ENCODE data around the gene CDC6.

The CDC6 gene

GRCh38 chr17:40310882-40311391, 23.3 kb downstream of the CDC6 start:
- Histone ChIP-seq H3K4me1 (ENCODE audit: control insufficient read depth, insufficient read depth, low read length, poor library complexity, severe bottlenecking) (peaks cover 73% of the 10 kb centered on the region), H3K9me3 (ENCODE audit: control insufficient read depth, low read length) (no peaks in the 10 kb centered on the region), H3K27ac (ENCODE audit: insufficient read depth, low read length, poor library complexity, severe bottlenecking) (no peak overlapping the region), H3K27me3 (replicated peaks; ENCODE audit: control insufficient read depth, insufficient read depth, low read length, poor library complexity, severe bottlenecking) (no peaks in the 10 kb centered on the region), H3K36me3 (ENCODE audit: control insufficient read depth, insufficient read depth, low read length) (no peaks in the 10 kb centered on the region), H3K4me3 (ENCODE audit: insufficient read depth, low read depth, low read length, poor library complexity, severe bottlenecking) (no peak overlapping the region)
- no peak for DNase-seq

- DNase-seq = no peak
- no peak overlapping the region for H3K27ac ChIP-seq (ENCODE audit: insufficient read depth, low read length, poor library complexity, severe bottlenecking)
- no peak overlapping the region for H3K4me3 ChIP-seq (ENCODE audit: insufficient read depth, low read depth, low read length, poor library complexity, severe bottlenecking)
- no peaks in the 10 kb centered on the region for H3K36me3 ChIP-seq (ENCODE audit: control insufficient read depth, insufficient read depth, low read length)
- H3K27me3 ChIP-seq (replicated peaks; ENCODE audit: control insufficient read depth, insufficient read depth, low read length, poor library complexity, severe bottlenecking) = no peaks in the 10 kb centered on the region
- peaks cover 74% of the 10 kb centered on the region for H3K4me1 ChIP-seq (ENCODE audit: control insufficient read depth, insufficient read depth, low read length, poor library complexity, severe bottlenecking)
- H3K9me3 ChIP-seq (ENCODE audit: control insufficient read depth, low read length) = no peaks in the 10 kb centered on the region
Measured at GRCh38 chr17:40311575-40311974, 23.9 kb downstream of the CDC6 start.

DNA sequence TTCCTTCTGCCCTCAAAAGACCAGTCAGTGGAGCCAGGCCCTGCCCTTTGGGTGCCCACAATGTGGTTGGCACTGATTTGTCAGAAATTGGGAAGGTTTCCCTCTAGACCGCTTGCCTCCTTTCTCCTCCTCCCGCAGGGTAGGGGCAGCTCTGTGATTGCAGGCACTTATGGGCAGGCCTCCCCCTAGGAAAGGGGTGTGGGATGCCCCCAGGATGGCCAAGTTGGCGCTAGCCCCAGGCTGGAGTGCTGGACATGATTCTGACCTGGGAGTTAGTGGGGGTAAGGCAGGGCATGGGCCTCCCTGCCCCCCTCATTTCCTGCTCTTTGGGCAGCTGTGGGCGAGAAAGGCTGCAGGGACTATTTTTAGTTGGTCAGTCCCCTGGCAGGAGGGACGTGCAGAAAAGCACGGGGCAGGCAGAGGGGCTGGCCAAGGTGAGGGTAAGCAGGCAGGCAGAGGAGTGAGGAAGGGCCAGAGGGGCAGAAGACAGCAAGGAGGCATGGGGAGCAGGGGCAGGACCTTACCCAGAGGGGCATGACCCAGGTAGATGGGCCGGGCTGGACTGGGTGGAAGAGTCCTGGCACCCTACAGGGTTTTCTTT, 24.6 kb downstream of the CDC6 start:
- Histone ChIP-seq H3K4me1 (ENCODE audit: control insufficient read depth, insufficient read depth, low read length, poor library complexity, severe bottlenecking) (peaks cover 74% of the 10 kb centered on the region), H3K27me3 (replicated peaks; ENCODE audit: control insufficient read depth, insufficient read depth, low read length, poor library complexity, severe bottlenecking) (no peaks in the 10 kb centered on the region), H3K9me3 (ENCODE audit: control insufficient read depth, low read length) (no peaks in the 10 kb centered on the region), H3K36me3 (ENCODE audit: control insufficient read depth, insufficient read depth, low read length) (no peaks in the 10 kb centered on the region), H3K27ac (ENCODE audit: insufficient read depth, low read length, poor library complexity, severe bottlenecking) (no peak overlapping the region), H3K4me3 (ENCODE audit: insufficient read depth, low read depth, low read length, poor library complexity, severe bottlenecking) (no peak overlapping the region)
- DNase-seq = no peak

GRCh38 chr17:40312893-40313667, 25.4 kb downstream of the CDC6 start:
- H3K4me3 ChIP-seq (ENCODE audit: insufficient read depth, low read depth, low read length, poor library complexity, severe bottlenecking) = no peak overlapping the region
- no peaks in the 10 kb centered on the region for H3K36me3 ChIP-seq (ENCODE audit: control insufficient read depth, insufficient read depth, low read length)
- H3K27me3 ChIP-seq (replicated peaks; ENCODE audit: control insufficient read depth, insufficient read depth, low read length, poor library complexity, severe bottlenecking) = no peaks in the 10 kb centered on the region
- no peak for DNase-seq
- H3K27ac ChIP-seq (ENCODE audit: insufficient read depth, low read length, poor library complexity, severe bottlenecking) = no peak overlapping the region
- peaks cover 68% of the 10 kb centered on the region for H3K4me1 ChIP-seq (ENCODE audit: control insufficient read depth, insufficient read depth, low read length, poor library complexity, severe bottlenecking)
- no peaks in the 10 kb centered on the region for H3K9me3 ChIP-seq (ENCODE audit: control insufficient read depth, low read length)

- Histone ChIP-seq H3K4me3 (ENCODE audit: insufficient read depth, low read depth, low read length, poor library complexity, severe bottlenecking) (no peak overlapping the region), H3K4me1 (ENCODE audit: control insufficient read depth, insufficient read depth, low read length, poor library complexity, severe bottlenecking) (peaks cover 63% of the 10 kb centered on the region), H3K36me3 (ENCODE audit: control insufficient read depth, insufficient read depth, low read length) (no peaks in the 10 kb centered on the region), H3K9me3 (ENCODE audit: control insufficient read depth, low read length) (no peaks in the 10 kb centered on the region), H3K27me3 (replicated peaks; ENCODE audit: control insufficient read depth, insufficient read depth, low read length, poor library complexity, severe bottlenecking) (no peaks in the 10 kb centered on the region), H3K27ac (ENCODE audit: insufficient read depth, low read length, poor library complexity, severe bottlenecking) (no peak overlapping the region)
- no peak for DNase-seq
Measured at GRCh38 chr17:40313668-40314583, 26.2 kb downstream of the CDC6 start.

GRCh38 chr17:40314584-40314956, 26.9 kb downstream of the CDC6 start:
- Histone ChIP-seq H3K27ac (ENCODE audit: insufficient read depth, low read length, poor library complexity, severe bottlenecking) (no peak overlapping the region), H3K9me3 (ENCODE audit: control insufficient read depth, low read length) (no peaks in the 10 kb centered on the region), H3K36me3 (ENCODE audit: control insufficient read depth, insufficient read depth, low read length) (no peaks in the 10 kb centered on the region), H3K4me1 (ENCODE audit: control insufficient read depth, insufficient read depth, low read length, poor library complexity, severe bottlenecking) (peaks cover 58% of the 10 kb centered on the region), H3K27me3 (replicated peaks; ENCODE audit: control insufficient read depth, insufficient read depth, low read length, poor library complexity, severe bottlenecking) (no peaks in the 10 kb centered on the region), H3K4me3 (ENCODE audit: insufficient read depth, low read depth, low read length, poor library complexity, severe bottlenecking) (no peak overlapping the region)
- peak; percentile 82 to 88 (median 84) for DNase-seq

DNA sequence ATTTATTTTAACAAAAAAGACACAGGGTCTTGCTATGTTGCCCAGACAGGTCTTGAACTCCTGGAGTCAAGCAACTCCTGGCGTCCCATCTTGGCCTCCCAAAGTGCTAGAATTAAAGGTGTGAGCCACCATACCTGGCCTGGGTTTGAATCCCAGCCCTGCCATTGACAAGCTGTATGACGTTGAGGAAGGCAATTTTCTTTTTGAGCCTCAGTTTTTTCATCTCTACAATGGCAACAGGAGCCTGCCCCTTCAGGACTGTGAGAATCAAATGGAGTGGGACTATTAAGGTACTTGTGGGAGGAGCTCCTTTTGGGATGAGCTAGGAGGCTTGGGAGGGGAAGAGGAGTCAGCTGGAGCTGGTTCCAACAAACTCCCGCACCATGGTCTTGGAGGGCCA, 27.5 kb downstream of the CDC6 start:
- H3K4me1 ChIP-seq (ENCODE audit: control insufficient read depth, insufficient read depth, low read length, poor library complexity, severe bottlenecking) = peaks cover 59% of the 10 kb centered on the region
- H3K27ac ChIP-seq (ENCODE audit: insufficient read depth, low read length, poor library complexity, severe bottlenecking) = no peak overlapping the region
- no peaks in the 10 kb centered on the region for H3K27me3 ChIP-seq (replicated peaks; ENCODE audit: control insufficient read depth, insufficient read depth, low read length, poor library complexity, severe bottlenecking)
- H3K36me3 ChIP-seq (ENCODE audit: control insufficient read depth, insufficient read depth, low read length) = no peaks in the 10 kb centered on the region
- no peaks in the 10 kb centered on the region for H3K9me3 ChIP-seq (ENCODE audit: control insufficient read depth, low read length)
- no peak overlapping the region for H3K4me3 ChIP-seq (ENCODE audit: insufficient read depth, low read depth, low read length, poor library complexity, severe bottlenecking)
- DNase-seq = no peak

- DNase-seq = no peak
- H3K27ac ChIP-seq (ENCODE audit: insufficient read depth, low read length, poor library complexity, severe bottlenecking) = no peak overlapping the region
- H3K4me3 ChIP-seq (ENCODE audit: insufficient read depth, low read depth, low read length, poor library complexity, severe bottlenecking) = no peak overlapping the region
- H3K27me3 ChIP-seq (replicated peaks; ENCODE audit: control insufficient read depth, insufficient read depth, low read length, poor library complexity, severe bottlenecking) = no peaks in the 10 kb centered on the region
- no peaks in the 10 kb centered on the region for H3K9me3 ChIP-seq (ENCODE audit: control insufficient read depth, low read length)
- no peaks in the 10 kb centered on the region for H3K36me3 ChIP-seq (ENCODE audit: control insufficient read depth, insufficient read depth, low read length)
- peaks cover 58% of the 10 kb centered on the region for H3K4me1 ChIP-seq (ENCODE audit: control insufficient read depth, insufficient read depth, low read length, poor library complexity, severe bottlenecking)
Measured at GRCh38 chr17:40315678-40316570, 28.2 kb downstream of the CDC6 start.

DNA sequence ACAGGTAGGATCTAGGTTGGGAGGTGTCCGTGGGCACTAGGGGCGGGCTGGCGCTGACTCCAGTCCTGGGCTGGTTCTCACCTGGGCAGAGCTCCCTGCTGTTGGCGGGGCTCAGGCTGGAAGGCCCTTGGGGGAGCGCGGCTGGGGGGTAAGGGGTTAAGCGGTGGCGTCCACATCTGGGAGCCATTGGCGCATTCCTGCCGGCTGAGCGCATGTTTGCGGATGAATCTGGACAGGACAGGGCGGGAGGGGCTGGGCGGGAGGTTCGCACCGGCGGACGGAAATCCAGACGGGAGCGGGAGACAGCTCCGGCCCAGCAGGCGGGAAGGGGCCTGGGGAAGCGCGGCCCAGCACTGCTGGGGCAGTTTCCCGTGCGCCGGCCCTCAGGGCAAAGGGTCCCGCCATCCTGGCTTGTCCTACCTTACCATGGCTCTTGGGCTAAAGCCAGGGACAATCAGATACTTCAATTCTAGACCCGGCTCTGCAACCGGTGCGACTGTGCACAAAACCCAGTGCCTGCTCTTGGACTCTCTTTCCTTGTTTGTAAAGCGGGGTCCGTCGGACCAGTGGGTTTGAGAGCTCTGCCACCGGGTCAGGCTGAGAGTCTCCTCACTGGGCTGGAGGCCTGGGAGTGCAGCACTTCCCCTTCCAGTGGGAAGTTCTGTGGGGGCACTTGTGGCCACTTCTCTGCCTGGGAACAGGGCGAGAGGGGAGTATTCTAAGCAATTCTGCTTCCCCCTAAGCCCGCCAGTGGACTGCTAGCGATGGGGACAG, 29.1 kb downstream of the CDC6 start:
- Histone ChIP-seq H3K27ac (ENCODE audit: insufficient read depth, low read length, poor library complexity, severe bottlenecking) (no peak overlapping the region), H3K9me3 (ENCODE audit: control insufficient read depth, low read length) (no peaks in the 10 kb centered on the region), H3K4me3 (ENCODE audit: insufficient read depth, low read depth, low read length, poor library complexity, severe bottlenecking) (peak overlapping the region; percentile 95), H3K36me3 (ENCODE audit: control insufficient read depth, insufficient read depth, low read length) (no peaks in the 10 kb centered on the region), H3K4me1 (ENCODE audit: control insufficient read depth, insufficient read depth, low read length, poor library complexity, severe bottlenecking) (peaks cover 58% of the 10 kb centered on the region), H3K27me3 (replicated peaks; ENCODE audit: control insufficient read depth, insufficient read depth, low read length, poor library complexity, severe bottlenecking) (no peaks in the 10 kb centered on the region)
- DNase-seq = no peak
